Breast epithelium (tissue), 4 donors: ENCODE measurements around the gene CENPE. TPM values are rescaled to one million over a fixed set of nuclear protein-coding genes. Genes with fewer than 3 reads are reported as not detected.
"Not testable (repeated sequence)": the region's sequence is repeated elsewhere in the genome, so short reads cannot be mapped to it uniquely, and the experiment has no call there.

Experiments used
- DNase-seq, 2 donors: peaks; one replicate each; pipeline ENCODE4 v3.0.0-alpha.2; 2019; ENCODE audit warnings: low spot score in 2 of 2
- H3K27ac ChIP-seq, 2 donors: fragments of 200-600 bp; sonication (generic) in 1 of 2; one replicate each; pipeline ENCODE4 v1.5.1; 2016 to 2019; ENCODE audit warnings: mild to moderate bottlenecking in 1 of 2
- H3K27me3 ChIP-seq, 2 donors: fragments of 200-600 bp; sonication (generic) in 1 of 2; one replicate each; pipeline versions ENCODE4 v1.5.1 to v1.6.0; 2017 to 2019; ENCODE audit warnings: control low read depth in 1 of 2, mild to moderate bottlenecking in 1 of 2
- H3K36me3 ChIP-seq: fragments of 200-600 bp; one replicate; pipeline ENCODE4 v1.5.1; 2019
- H3K4me1 ChIP-seq, 2 donors: fragments of 200-600 bp; sonication (generic); one replicate each; pipeline ENCODE4 v1.5.1; 2016 to 2019; ENCODE audit warnings: control low read depth in 1 of 2
- H3K4me3 ChIP-seq, 3 donors: fragments of 200-600 bp; sonication (generic); 1 replicate in 2 of 3; 2 replicates in 1 of 3; pipeline ENCODE4 v1.5.1; 2016 to 2019; ENCODE audit warnings: mild to moderate bottlenecking in 3 of 3, moderate library complexity in 2 of 3
- H3K9me3 ChIP-seq, 2 donors: fragments of 200-600 bp; sonication (generic) in 1 of 2; one replicate each; pipeline ENCODE4 v1.5.1; 2016 to 2019; ENCODE audit warnings: control low read depth in 1 of 2
- POLR2A ChIP-seq: fragments of 450-650 bp; IDR thresholded peaks from one replicate; pipeline ENCODE4 v1.6.1; 2016; ENCODE audit warnings: antibody characterized with exemption, mild to moderate bottlenecking, moderate library complexity
- POLR2AphosphoS5 ChIP-seq, 3 donors: sonication (generic); formaldehyde crosslinking; IDR thresholded peaks; one replicate each; pipeline ENCODE4 v1.6.1; 2017; ENCODE audit warnings: antibody characterized with exemption in 3 of 3
- intact Hi-C: fragments of 100-400 bp; cut with DNase I; formaldehyde crosslinking; loops from one replicate; pipeline ENCODE4 v1.15.1; 2023; ENCODE audit warnings: low total_unique reads
- total RNA-seq, 3 donors: library from RNA; depleted of rRNA; stranded (reverse); fragments of >200 nt; gene quantifications; one replicate each; pipeline ENCODE4 v1.1.0, GENCODE V29; 2016
- TF ChIP-seq, protein P1 (sequence below), 3 donors: fragments of 450-650 bp; IDR thresholded peaks; one replicate each; pipeline ENCODE4 v1.5.1; 2016 to 2017; ENCODE audit warnings: antibody characterized with exemption in 3 of 3, mild to moderate bottlenecking in 3 of 3, moderate library complexity in 3 of 3

CENPE gene
- 1 to 10 TPM in 2 of 3 donors, under 1 TPM in 1; 0.33 to 2.6 (median 1.3) TPM for total RNA-seq

- peak; percentile 58 to 72 for DNase-seq
- no peak for TF ChIP-seq POLR2A
- TF ChIP-seq, protein P1, sequence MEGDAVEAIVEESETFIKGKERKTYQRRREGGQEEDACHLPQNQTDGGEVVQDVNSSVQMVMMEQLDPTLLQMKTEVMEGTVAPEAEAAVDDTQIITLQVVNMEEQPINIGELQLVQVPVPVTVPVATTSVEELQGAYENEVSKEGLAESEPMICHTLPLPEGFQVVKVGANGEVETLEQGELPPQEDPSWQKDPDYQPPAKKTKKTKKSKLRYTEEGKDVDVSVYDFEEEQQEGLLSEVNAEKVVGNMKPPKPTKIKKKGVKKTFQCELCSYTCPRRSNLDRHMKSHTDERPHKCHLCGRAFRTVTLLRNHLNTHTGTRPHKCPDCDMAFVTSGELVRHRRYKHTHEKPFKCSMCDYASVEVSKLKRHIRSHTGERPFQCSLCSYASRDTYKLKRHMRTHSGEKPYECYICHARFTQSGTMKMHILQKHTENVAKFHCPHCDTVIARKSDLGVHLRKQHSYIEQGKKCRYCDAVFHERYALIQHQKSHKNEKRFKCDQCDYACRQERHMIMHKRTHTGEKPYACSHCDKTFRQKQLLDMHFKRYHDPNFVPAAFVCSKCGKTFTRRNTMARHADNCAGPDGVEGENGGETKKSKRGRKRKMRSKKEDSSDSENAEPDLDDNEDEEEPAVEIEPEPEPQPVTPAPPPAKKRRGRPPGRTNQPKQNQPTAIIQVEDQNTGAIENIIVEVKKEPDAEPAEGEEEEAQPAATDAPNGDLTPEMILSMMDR (IDR thresholded peaks at IDR 0.05) = no peak
- TF ChIP-seq POLR2AphosphoS5 (IDR thresholded peaks at IDR 0.05) = peak in 2 of 3 donors; percentile 74 to 75
- Histone ChIP-seq H3K4me3 (peak within 1 kb of the TSS; percentile 72 to 81 (median 81)), H3K27ac (peak within 1 kb of the TSS; percentile 60 to 75), H3K36me3 (no peaks in the 10 kb centered on the region), H3K9me3 (no peaks in the 10 kb centered on the region), H3K4me1 (no peaks in the 10 kb centered on the region), H3K27me3 (no peaks in the 10 kb centered on the region)
- intact Hi-C loops = no loop called here
Measured at GRCh38 chr4:103198111-103198765, at the start of gene CENPE. Gene CENPE (minus strand): TSS chr4:103198343. CDS start chr4:103198319, 24 bp downstream.

DNA sequence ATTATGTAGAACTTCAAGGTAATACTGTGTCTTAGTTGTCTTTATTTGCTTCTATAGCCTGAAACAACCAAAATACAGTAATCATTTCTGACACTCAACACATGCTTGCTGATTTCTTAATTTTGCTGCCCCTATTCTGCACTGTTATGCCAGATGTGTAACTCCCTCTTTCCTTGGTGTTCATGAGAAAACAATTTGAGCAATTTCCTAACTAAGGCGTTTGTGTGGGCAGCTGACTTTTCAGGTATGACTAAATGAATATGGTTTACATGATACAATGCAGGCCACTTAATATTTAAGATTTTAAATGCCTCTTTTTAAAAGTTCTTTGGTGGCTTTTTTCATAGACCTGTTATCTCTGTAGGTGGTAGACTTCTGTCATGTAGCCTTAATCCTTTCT, 46.1 kb upstream of the CENPE start:
- no peak for DNase-seq
- H3K27me3 ChIP-seq = no peaks in the 10 kb centered on the region
- peaks cover 4 to 8% of the 10 kb centered on the region in 2 donors for H3K9me3 ChIP-seq
- no peak overlapping the region for H3K27ac ChIP-seq
- no peaks in the 10 kb centered on the region for H3K36me3 ChIP-seq
- no peaks in the 10 kb centered on the region for H3K4me1 ChIP-seq
- H3K4me3 ChIP-seq = no peak overlapping the region
- intact Hi-C loops = no loop called here
- TF ChIP-seq POLR2A = no peak
- TF ChIP-seq POLR2AphosphoS5 (IDR thresholded peaks at IDR 0.05) = no peak
- TF ChIP-seq, protein P1 (IDR thresholded peaks at IDR 0.05) = no peak

DNA sequence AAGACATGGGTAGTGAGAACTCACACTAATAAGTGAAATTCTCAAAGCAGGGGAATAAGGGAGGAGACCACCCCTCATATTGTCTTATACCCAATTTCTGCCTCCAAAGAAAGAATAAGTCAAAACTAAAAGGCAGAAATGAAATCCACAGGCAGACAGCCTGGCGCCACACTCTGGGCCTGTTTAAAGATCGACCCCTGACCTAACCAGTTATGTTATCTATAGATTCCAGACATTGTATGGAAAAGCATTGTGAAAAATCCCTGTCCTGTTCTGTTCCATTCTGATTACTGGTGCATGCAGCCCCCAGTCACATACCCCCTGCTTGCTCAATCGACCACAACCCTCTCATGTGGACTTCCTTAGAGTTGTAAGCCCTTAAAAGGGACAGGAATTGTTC, 32.8 kb upstream of the CENPE start:
- H3K27me3 ChIP-seq, DNase-seq, H3K27ac ChIP-seq, H3K9me3 ChIP-seq, H3K4me1 ChIP-seq, intact Hi-C loops, H3K36me3 ChIP-seq, H3K4me3 ChIP-seq: not testable (repeated sequence)

- H3K27me3 ChIP-seq, intact Hi-C loops, H3K9me3 ChIP-seq, H3K36me3 ChIP-seq, H3K27ac ChIP-seq, H3K4me3 ChIP-seq, H3K4me1 ChIP-seq, DNase-seq: not testable (repeated sequence)
Measured at GRCh38 chr4:103223556-103223955, 25.4 kb upstream of the CENPE start.

DNA sequence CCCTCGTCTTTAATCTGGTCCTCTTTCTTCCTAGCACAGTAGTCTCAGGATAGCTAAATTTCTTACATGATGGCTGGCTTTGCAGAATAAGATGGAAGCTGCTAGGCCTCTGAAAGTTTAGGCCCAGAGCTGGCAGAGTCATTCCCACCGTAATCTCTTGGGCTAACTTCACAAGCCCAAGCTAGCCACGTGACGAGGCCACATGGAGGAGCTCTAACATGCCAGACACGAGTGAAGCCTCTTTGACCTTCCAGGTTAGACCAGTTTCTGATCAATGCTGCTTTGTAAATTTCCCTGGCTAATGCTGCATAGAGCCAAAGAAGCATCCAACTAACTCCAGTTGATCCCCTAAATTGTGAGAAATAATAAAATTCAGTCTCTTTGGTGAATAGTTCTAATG, 9.5 kb upstream of the CENPE start:
- intact Hi-C loops = no loop called here

GRCh38 chr4:103204111-103204510, 6.0 kb upstream of the CENPE start:
- Histone ChIP-seq H3K4me1 (no peaks in the 10 kb centered on the region), H3K9me3 (no peaks in the 10 kb centered on the region), H3K36me3 (no peaks in the 10 kb centered on the region), H3K27ac (no peak overlapping the region), H3K4me3 (no peak overlapping the region), H3K27me3 (no peaks in the 10 kb centered on the region)
- DNase-seq = no peak
- TF ChIP-seq POLR2AphosphoS5 (IDR thresholded peaks at IDR 0.05) (no peak), POLR2A (no peak)
- TF ChIP-seq, protein P1 (IDR thresholded peaks at IDR 0.05) = no peak
- intact Hi-C loops = no loop called here

More for the DNA sequence above, 9.5 kb upstream of the CENPE start:
- H3K27me3 ChIP-seq = no peaks in the 10 kb centered on the region
- DNase-seq = no peak
- H3K36me3 ChIP-seq = no peaks in the 10 kb centered on the region
- no peak overlapping the region for H3K27ac ChIP-seq
- no peak overlapping the region for H3K4me3 ChIP-seq
- H3K9me3 ChIP-seq = no peaks in the 10 kb centered on the region
- TF ChIP-seq POLR2A (no peak), POLR2AphosphoS5 (IDR thresholded peaks at IDR 0.05) (no peak)
- TF ChIP-seq, protein P1 (IDR thresholded peaks at IDR 0.05) = no peak
- H3K4me1 ChIP-seq = no peaks in the 10 kb centered on the region
